ENCODE data around the gene BRINP3. TPM values are rescaled to one million over a fixed set of nuclear protein-coding genes. Genes with fewer than 3 reads are reported as not detected.

Gene BRINP3
- total and polyA plus RNA-seq, 2 experiments from 2014 or later: not detected

DNA sequence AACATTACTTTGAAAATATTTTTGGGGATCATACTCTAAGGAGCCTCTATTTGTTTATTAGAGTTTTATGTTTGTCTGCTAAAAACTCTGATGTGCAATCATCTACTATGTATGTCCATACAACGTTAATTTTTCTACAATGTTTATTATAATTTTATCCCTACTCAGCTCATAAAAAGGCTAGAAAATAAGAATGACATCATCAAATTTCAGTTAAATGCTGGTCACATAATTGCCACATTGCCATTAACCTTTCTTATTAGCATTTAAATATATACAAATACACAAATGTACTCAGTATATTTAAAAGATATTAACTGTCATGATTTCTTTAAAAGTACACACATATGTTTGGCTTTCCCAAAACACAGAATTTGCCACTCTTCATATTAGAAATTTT lies 191.6 kb downstream of the BRINP3 start:
- TF ChIP-seq EZH2 (IDR thresholded peaks at IDR 0.05; ENCODE audit: low read depth, unreplicated experiment) (no peak), POLR2AphosphoS5 (IDR thresholded peaks at IDR 0.05; ENCODE audit: low read depth) (no peak), JUNB (IDR thresholded peaks at IDR 0.05; ENCODE audit: unreplicated experiment) (no peak)
- TF ChIP-seq, protein P1, sequence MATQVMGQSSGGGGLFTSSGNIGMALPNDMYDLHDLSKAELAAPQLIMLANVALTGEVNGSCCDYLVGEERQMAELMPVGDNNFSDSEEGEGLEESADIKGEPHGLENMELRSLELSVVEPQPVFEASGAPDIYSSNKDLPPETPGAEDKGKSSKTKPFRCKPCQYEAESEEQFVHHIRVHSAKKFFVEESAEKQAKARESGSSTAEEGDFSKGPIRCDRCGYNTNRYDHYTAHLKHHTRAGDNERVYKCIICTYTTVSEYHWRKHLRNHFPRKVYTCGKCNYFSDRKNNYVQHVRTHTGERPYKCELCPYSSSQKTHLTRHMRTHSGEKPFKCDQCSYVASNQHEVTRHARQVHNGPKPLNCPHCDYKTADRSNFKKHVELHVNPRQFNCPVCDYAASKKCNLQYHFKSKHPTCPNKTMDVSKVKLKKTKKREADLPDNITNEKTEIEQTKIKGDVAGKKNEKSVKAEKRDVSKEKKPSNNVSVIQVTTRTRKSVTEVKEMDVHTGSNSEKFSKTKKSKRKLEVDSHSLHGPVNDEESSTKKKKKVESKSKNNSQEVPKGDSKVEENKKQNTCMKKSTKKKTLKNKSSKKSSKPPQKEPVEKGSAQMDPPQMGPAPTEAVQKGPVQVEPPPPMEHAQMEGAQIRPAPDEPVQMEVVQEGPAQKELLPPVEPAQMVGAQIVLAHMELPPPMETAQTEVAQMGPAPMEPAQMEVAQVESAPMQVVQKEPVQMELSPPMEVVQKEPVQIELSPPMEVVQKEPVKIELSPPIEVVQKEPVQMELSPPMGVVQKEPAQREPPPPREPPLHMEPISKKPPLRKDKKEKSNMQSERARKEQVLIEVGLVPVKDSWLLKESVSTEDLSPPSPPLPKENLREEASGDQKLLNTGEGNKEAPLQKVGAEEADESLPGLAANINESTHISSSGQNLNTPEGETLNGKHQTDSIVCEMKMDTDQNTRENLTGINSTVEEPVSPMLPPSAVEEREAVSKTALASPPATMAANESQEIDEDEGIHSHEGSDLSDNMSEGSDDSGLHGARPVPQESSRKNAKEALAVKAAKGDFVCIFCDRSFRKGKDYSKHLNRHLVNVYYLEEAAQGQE (IDR thresholded peaks at IDR 0.05; ENCODE audit: unreplicated experiment): no peak
- TF ChIP-seq, protein P2, sequence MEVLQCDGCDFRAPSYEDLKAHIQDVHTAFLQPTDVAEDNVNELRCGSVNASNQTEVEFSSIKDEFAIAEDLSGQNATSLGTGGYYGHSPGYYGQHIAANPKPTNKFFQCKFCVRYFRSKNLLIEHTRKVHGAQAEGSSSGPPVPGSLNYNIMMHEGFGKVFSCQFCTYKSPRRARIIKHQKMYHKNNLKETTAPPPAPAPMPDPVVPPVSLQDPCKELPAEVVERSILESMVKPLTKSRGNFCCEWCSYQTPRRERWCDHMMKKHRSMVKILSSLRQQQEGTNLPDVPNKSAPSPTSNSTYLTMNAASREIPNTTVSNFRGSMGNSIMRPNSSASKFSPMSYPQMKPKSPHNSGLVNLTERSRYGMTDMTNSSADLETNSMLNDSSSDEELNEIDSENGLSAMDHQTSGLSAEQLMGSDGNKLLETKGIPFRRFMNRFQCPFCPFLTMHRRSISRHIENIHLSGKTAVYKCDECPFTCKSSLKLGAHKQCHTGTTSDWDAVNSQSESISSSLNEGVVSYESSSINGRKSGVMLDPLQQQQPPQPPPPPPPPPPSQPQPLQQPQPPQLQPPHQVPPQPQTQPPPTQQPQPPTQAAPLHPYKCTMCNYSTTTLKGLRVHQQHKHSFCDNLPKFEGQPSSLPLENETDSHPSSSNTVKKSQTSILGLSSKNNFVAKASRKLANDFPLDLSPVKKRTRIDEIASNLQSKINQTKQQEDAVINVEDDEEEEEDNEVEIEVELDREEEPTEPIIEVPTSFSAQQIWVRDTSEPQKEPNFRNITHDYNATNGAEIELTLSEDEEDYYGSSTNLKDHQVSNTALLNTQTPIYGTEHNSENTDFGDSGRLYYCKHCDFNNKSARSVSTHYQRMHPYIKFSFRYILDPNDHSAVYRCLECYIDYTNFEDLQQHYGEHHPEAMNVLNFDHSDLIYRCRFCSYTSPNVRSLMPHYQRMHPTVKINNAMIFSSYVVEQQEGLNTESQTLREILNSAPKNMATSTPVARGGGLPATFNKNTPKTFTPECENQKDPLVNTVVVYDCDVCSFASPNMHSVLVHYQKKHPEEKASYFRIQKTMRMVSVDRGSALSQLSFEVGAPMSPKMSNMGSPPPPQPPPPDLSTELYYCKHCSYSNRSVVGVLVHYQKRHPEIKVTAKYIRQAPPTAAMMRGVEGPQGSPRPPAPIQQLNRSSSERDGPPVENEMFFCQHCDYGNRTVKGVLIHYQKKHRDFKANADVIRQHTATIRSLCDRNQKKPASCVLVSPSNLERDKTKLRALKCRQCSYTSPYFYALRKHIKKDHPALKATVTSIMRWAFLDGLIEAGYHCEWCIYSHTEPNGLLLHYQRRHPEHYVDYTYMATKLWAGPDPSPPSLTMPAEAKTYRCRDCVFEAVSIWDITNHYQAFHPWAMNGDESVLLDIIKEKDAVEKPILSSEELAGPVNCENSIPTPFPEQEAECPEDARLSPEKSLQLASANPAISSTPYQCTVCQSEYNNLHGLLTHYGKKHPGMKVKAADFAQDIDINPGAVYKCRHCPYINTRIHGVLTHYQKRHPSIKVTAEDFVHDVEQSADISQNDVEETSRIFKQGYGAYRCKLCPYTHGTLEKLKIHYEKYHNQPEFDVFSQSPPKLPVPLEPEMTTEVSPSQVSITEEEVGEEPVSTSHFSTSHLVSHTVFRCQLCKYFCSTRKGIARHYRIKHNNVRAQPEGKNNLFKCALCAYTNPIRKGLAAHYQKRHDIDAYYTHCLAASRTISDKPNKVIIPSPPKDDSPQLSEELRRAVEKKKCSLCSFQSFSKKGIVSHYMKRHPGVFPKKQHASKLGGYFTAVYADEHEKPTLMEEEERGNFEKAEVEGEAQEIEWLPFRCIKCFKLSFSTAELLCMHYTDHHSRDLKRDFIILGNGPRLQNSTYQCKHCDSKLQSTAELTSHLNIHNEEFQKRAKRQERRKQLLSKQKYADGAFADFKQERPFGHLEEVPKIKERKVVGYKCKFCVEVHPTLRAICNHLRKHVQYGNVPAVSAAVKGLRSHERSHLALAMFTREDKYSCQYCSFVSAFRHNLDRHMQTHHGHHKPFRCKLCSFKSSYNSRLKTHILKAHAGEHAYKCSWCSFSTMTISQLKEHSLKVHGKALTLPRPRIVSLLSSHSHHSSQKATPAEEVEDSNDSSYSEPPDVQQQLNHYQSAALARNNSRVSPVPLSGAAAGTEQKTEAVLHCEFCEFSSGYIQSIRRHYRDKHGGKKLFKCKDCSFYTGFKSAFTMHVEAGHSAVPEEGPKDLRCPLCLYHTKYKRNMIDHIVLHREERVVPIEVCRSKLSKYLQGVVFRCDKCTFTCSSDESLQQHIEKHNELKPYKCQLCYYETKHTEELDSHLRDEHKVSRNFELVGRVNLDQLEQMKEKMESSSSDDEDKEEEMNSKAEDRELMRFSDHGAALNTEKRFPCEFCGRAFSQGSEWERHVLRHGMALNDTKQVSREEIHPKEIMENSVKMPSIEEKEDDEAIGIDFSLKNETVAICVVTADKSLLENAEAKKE (CRISPR knock-in tag; IDR thresholded peaks at IDR 0.05): no peak
- Histone ChIP-seq H3K27me3 (ENCODE audit: insufficient read depth) (no peaks in the 10 kb centered on the region), H3K4me3 (no peak overlapping the region), H2AFZ (no peak overlapping the region), H4K20me1 (replicated peaks; ENCODE audit: insufficient read depth) (no peaks in the 10 kb centered on the region), H3K4me1 (ENCODE audit: insufficient read depth) (no peaks in the 10 kb centered on the region), H3K36me3 (ENCODE audit: insufficient read depth) (no peaks in the 10 kb centered on the region), H3K79me2 (replicated peaks; ENCODE audit: insufficient read depth) (no peaks in the 10 kb centered on the region), H3K4me2 (no peak overlapping the region), H3K27ac (ENCODE audit: low read depth) (no peak overlapping the region), H3F3A (replicated peaks; ENCODE audit: low read depth) (no peaks in the 10 kb centered on the region), H3K9me2 (ENCODE audit: insufficient read depth) (no peaks in the 10 kb centered on the region)
- H3K27ac Mint-ChIP-seq: no peak overlapping the region
- H3K36me3 Mint-ChIP-seq (ENCODE audit: low read depth): no peaks in the 10 kb centered on the region
- no peaks in the 10 kb centered on the region for H3K9me3 Mint-ChIP-seq
- DNase-seq (ENCODE audit: low spot score): no peak
- no peaks in the 10 kb centered on the region for H3K27me3 Mint-ChIP-seq (ENCODE audit: insufficient read depth, low read depth, poor library complexity)
- no peak for ATAC-seq
- no peak overlapping the region for H3K4me3 Mint-ChIP-seq
- H3K4me1 Mint-ChIP-seq: no peaks in the 10 kb centered on the region
